ENCODE results near the gene ZNF277. TPM values are rescaled to one million over a fixed set of nuclear protein-coding genes. Genes with fewer than 3 reads are reported as not detected.

ZNF277 gene
- total RNA-seq, 6 experiments from 2014 or later, result 11.2 to 20.9 (median 13.1) TPM

GRCh38 chr7:112358513-112358912, 152.0 kb downstream of the ZNF277 start:
- ATAC-seq, result no peak
- no peaks in the 10 kb centered on the region for H3K9me3 ChIP-seq
- TF ChIP-seq, protein P1, sequence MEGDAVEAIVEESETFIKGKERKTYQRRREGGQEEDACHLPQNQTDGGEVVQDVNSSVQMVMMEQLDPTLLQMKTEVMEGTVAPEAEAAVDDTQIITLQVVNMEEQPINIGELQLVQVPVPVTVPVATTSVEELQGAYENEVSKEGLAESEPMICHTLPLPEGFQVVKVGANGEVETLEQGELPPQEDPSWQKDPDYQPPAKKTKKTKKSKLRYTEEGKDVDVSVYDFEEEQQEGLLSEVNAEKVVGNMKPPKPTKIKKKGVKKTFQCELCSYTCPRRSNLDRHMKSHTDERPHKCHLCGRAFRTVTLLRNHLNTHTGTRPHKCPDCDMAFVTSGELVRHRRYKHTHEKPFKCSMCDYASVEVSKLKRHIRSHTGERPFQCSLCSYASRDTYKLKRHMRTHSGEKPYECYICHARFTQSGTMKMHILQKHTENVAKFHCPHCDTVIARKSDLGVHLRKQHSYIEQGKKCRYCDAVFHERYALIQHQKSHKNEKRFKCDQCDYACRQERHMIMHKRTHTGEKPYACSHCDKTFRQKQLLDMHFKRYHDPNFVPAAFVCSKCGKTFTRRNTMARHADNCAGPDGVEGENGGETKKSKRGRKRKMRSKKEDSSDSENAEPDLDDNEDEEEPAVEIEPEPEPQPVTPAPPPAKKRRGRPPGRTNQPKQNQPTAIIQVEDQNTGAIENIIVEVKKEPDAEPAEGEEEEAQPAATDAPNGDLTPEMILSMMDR (IDR thresholded peaks at IDR 0.05), result no peak
- TF ChIP-seq POLR2A (IDR thresholded peaks at IDR 0.05), result no peak
- no peak overlapping the region for H3K27ac ChIP-seq
- H3K27me3 ChIP-seq, result no peaks in the 10 kb centered on the region
- peaks cover 0 to 4% (median 0%) of the 10 kb centered on the region in 4 donors for H3K4me1 ChIP-seq
- H3K4me3 ChIP-seq, result no peak overlapping the region
- no peaks in the 10 kb centered on the region for H3K36me3 ChIP-seq
- DNase-seq, result no peak
- intact Hi-C loops (cut with DNase I), result no loop called here

DNA sequence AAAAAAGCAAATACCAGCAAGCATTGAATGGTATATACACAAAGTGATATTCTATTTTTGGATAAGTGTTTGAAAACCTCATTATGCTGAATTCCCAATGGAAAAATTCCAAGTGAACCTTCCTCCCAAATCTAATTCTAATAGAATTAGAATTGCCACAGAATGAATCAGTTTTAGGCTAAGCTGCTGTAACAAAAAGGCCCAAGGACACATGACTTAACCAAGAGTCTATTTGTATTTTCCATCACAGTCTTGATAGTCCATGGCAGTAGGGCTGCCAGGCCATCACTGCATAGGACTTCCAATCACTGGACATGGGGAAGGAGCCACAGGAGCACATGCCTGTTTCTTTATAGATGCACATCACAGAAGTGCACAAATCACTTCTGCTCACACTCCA, 152.6 kb downstream of the ZNF277 start:
- H3K27ac ChIP-seq, result no peak overlapping the region
- H3K27me3 ChIP-seq, result no peaks in the 10 kb centered on the region
- H3K4me3 ChIP-seq, result no peak overlapping the region
- no peaks in the 10 kb centered on the region for H3K9me3 ChIP-seq
- no peak for ATAC-seq
- intact Hi-C loops (cut with DNase I), result no loop called here
- H3K4me1 ChIP-seq, result peaks cover 0 to 4% (median 0%) of the 10 kb centered on the region in 4 donors
- no peak for TF ChIP-seq POLR2A (IDR thresholded peaks at IDR 0.05)
- TF ChIP-seq, protein P1 (IDR thresholded peaks at IDR 0.05), result no peak
- H3K36me3 ChIP-seq, result no peaks in the 10 kb centered on the region
- no peak for DNase-seq

DNA sequence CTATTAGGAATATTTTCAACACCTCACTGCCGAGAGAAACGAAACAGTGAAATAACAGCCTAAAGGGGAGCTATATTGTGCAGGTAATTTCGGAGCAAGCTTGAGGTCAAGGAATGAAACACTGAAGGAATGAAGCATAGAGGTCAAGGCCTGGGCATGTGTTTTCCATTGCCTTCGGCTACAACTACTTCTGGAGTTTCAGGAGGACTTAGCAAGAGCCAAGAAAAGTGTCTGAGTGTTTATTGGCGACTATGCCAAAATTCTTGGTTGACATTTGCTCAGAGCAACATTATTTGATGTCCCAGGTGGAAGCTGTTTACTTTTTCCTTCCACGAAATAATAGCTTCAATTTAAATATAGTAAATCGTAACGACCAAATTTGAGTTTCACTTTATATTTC, 154.2 kb downstream of the ZNF277 start:
- ATAC-seq (no peak), DNase-seq (no peak)
- TF ChIP-seq, protein P1 (IDR thresholded peaks at IDR 0.05), result no peak
- no peak for TF ChIP-seq POLR2A (IDR thresholded peaks at IDR 0.05)
- H3K9me3 ChIP-seq, result no peaks in the 10 kb centered on the region
- H3K4me3 ChIP-seq, result no peak overlapping the region
- H3K4me1 ChIP-seq, result peaks cover 0 to 4% (median 0%) of the 10 kb centered on the region in 4 donors
- no peak overlapping the region for H3K27ac ChIP-seq
- intact Hi-C loops (cut with DNase I), result no loop called here
- WGBS (ENCODE audit: insufficient coverage, low coverage, low lambda C conversion rate, missing lambda C conversion rate), result 82% methylated on average over 8 of the region's 8 CpGs
- H3K27me3 ChIP-seq, result no peaks in the 10 kb centered on the region
- no peaks in the 10 kb centered on the region for H3K36me3 ChIP-seq

- 62% methylated on average over 3 of the region's 3 CpGs for WGBS (ENCODE audit: insufficient coverage, low coverage, low lambda C conversion rate, missing lambda C conversion rate)
- Histone ChIP-seq H3K9me3 (no peaks in the 10 kb centered on the region), H3K27ac (no peak overlapping the region), H3K36me3 (no peaks in the 10 kb centered on the region), H3K27me3 (no peaks in the 10 kb centered on the region), H3K4me1 (peaks cover 0 to 4% (median 0%) of the 10 kb centered on the region in 4 donors), H3K4me3 (no peak overlapping the region)
- DNase-seq (no peak), ATAC-seq (no peak)
- intact Hi-C loops (cut with DNase I), result no loop called here
- TF ChIP-seq, protein P1 (IDR thresholded peaks at IDR 0.05), result no peak
- TF ChIP-seq POLR2A (IDR thresholded peaks at IDR 0.05), result no peak
These were observed 154.7 kb downstream of the ZNF277 start for GRCh38 chr7:112361154-112361553.

DNA sequence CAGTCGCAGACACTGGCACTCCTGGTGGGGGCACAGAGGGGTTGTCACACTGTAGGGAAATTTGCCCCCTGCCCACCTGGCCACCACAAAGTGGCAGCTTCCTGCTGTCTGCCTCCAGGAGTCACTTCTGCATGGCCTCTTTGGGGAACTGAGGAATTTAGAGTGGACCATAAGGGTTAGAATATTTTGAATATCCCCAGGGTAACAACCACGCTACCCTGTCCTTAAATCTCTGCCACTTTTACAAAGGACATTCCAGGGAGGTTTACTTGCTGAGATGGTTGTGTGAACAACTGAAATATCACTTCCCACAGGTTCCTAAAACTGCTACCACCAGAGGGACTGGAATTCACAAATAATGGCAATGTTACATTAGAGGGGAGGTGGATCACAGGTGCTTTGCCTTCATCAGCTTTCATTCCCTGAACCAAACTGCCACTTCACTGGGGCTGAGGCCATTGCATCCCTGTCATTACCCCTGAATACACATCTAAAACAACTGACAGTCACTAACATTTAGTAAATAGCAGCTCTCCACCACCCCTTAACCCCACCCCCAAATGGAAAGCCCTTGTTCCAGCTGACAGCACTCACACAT, 155.7 kb downstream of the ZNF277 start:
- intact Hi-C loops (cut with DNase I), result no loop called here
- Histone ChIP-seq H3K27ac (no peak overlapping the region), H3K4me3 (no peak overlapping the region), H3K36me3 (no peaks in the 10 kb centered on the region), H3K9me3 (no peaks in the 10 kb centered on the region), H3K27me3 (no peaks in the 10 kb centered on the region), H3K4me1 (peaks cover 0 to 4% (median 0%) of the 10 kb centered on the region in 4 donors)
- TF ChIP-seq POLR2A (IDR thresholded peaks at IDR 0.05), result no peak
- TF ChIP-seq, protein P1 (IDR thresholded peaks at IDR 0.05), result no peak
- DNase-seq (no peak), ATAC-seq (no peak)
- 77% methylated on average over 2 of the region's 2 CpGs for WGBS (ENCODE audit: insufficient coverage, low coverage, low lambda C conversion rate, missing lambda C conversion rate)
